HG03520 (cell line): Measurements from ENCODE around the gene ZNF234.
A peak's percentile ranks its signal among the peaks of the same experiment; 100 is the strongest.
"Not testable (repeated sequence)": the region's sequence is repeated elsewhere in the genome, so short reads cannot be mapped to it uniquely, and the experiment has no call there.

Source experiments
- ATAC-seq: cut with Tn5 transposase; IDR thresholded peaks from one replicate; pipeline ENCODE4 v1.9.1; 2021; ENCODE audit warnings: mild to moderate bottlenecking, moderate library complexity; ENCODE audit not compliant: unreplicated experiment

ZNF234 gene

DNA sequence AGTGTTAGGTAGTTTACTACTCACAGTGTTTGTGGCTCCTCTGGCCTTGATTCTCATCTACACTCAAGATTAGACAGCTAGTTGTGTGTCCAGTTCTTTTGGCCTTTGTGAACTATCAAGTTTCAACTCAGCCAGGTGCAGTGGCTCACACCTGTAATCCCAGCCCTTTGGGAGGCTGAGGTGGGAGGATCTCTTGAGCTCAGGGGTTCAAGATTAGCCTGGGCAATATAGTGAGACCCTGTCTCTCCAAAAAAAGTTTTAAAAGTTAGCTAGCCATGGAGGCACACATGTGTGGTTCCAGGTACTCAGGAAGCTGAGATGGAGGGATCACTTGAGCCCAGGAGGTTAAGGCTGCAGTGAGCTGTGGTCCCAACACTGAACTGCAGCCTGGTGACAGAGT lies 39.6 kb downstream of the ZNF234 start:
- ATAC-seq, result no peak

DNA sequence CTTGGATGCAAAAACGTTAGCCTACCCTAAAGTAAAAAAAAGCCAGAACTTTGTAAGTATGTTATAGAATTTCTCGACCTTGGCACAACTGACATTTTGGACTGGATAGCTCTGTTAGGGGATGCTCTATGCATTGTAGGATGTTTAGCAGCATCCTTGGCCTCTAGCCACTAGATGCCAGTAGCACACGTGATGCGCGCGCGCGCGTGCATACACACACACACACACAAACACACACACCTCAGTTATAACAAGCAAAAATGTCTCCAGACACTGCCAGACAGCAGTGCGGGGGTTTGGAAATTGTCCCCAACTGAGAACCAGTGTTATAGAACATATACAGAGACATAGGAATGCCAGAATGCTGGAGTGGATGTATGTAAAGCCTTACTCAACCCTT lies 40.8 kb downstream of the ZNF234 start:
- ATAC-seq, result no peak

DNA sequence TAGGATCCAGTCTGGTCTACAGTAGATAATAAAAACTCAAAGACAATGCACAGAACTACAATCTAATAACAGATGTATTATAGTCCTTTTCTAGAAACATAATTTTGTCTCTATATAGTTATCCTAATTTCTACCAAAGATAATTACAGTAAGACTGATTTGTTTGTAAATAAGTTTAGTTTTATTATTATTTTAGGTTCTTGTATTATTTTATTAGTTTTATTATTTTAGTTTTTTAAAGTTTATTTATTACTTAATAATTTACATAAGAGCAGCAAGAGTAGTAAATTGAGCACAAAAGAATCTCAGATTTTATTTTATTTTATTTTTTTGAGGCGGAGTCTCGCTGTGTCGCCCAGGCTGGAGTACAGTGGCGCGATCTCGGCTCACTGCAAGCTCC lies 48.7 kb downstream of the ZNF234 start:
- ATAC-seq, result no peak

- no peak for ATAC-seq
Observed at GRCh38 chr19:44192127-44192526, 50.8 kb downstream of the ZNF234 start.

- no peak for ATAC-seq
Observed at GRCh38 chr19:44196772-44197171, 55.4 kb downstream of the ZNF234 start.

GRCh38 chr19:44202470-44202869 lies 61.1 kb downstream of the ZNF234 start:
- ATAC-seq, result no peak

- ATAC-seq, result no peak
Observed at GRCh38 chr19:44202974-44203373, 61.6 kb downstream of the ZNF234 start.

GRCh38 chr19:44203877-44204276 lies 62.5 kb downstream of the ZNF234 start:
- not testable (repeated sequence) for ATAC-seq

DNA sequence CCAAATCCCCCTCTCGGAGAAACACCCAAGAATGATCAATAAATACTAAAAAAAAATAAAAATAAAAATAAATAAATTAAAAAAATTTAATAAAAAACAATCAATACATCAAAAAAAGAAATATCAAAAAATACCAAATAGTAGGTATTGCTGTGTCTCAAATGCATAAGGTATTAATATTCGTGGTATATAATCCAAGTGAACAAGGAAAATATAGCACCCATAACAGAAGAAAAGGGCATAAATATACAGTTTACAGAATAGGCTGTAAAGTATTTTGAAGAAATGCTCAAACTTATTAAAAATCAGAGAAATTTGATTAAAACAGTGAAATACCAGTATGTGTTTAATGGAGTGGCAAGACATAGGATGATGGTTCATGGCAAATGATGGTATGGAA lies 63.4 kb downstream of the ZNF234 start:
- ATAC-seq, result no peak

DNA sequence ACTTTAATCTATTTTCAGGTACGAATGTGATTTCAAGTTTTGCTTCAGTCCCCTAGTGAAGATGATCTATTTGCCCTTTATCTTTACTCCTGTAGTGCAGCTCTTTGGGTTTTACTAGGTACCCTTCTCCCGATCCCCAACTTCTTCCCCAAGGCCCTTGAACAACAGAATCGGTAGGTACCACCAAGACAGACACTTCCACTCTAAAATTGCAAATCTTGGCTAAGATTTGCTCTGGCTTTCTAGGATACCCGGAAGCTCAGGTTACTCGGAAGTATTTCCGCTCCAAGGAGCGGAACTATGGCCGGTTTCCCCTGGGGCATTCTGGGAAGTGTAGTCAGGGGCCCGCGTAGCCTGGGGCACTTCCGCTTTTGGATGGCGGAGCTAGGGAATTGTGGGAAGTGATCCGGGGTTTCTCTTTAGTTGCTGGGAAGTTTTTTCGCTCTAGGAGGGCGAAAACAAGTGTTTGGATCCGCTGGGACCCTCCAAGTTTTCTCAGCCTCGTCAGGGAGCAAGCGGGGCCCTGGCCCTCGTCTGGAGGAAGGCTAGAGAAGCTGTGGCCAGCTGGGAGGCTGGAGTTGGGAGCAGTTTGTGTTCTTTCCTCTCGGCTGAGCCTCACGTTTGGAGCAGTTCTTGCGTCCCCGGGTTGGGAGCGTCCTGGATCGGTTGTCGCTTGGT lies 65.9 kb downstream of the ZNF234 start:
- ATAC-seq, result peak; percentile 86
